HS-5 (cell line): ENCODE measurements around the gene GPAT3.
A peak's percentile ranks its signal among the peaks of the same experiment; 100 is the strongest.
"Not testable (repeated sequence)": the region's sequence is repeated elsewhere in the genome, so short reads cannot be mapped to it uniquely, and the experiment has no call there.

ENCODE experiments used
- DNase-seq: peaks from one replicate; pipeline ENCODE4 v3.0.0-alpha.2; 2012; ENCODE audit warnings: low read depth

GPAT3 gene

GRCh38 chr4:83604321-83604720, 68.4 kb downstream of the GPAT3 start:
- no peak for DNase-seq

- no peak for DNase-seq
Observed at GRCh38 chr4:83605210-83605609, 69.3 kb downstream of the GPAT3 start.

GRCh38 chr4:83605744-83606172, 69.8 kb downstream of the GPAT3 start:
- no peak for DNase-seq

GRCh38 chr4:83606460-83606859, 70.6 kb downstream of the GPAT3 start:
- DNase-seq: no peak

- DNase-seq: no peak
Observed at GRCh38 chr4:83606898-83607297, 71.0 kb downstream of the GPAT3 start.

GRCh38 chr4:83609365-83609764, 73.5 kb downstream of the GPAT3 start:
- DNase-seq: no peak

- DNase-seq: no peak
Observed at GRCh38 chr4:83610729-83611128, 74.8 kb downstream of the GPAT3 start.

GRCh38 chr4:83613023-83613422, 77.1 kb downstream of the GPAT3 start:
- no peak for DNase-seq

GRCh38 chr4:83613994-83614393, 78.1 kb downstream of the GPAT3 start:
- no peak for DNase-seq

- DNase-seq: no peak
Observed at GRCh38 chr4:83616252-83616651, 80.3 kb downstream of the GPAT3 start.

- no peak for DNase-seq
Observed at GRCh38 chr4:83617371-83618035, 81.6 kb downstream of the GPAT3 start.

- DNase-seq: peak; percentile 62
Observed at GRCh38 chr4:83618431-83618830, 82.5 kb downstream of the GPAT3 start.

GRCh38 chr4:83618991-83619645, 83.2 kb downstream of the GPAT3 start:
- no peak for DNase-seq

- not testable (repeated sequence) for DNase-seq
Observed at GRCh38 chr4:83622127-83622526, 86.2 kb downstream of the GPAT3 start.

- no peak for DNase-seq
Observed at GRCh38 chr4:83625821-83626220, 89.9 kb downstream of the GPAT3 start.

GRCh38 chr4:83626245-83626836, 90.4 kb downstream of the GPAT3 start:
- DNase-seq: no peak

GRCh38 chr4:83629945-83630721, 94.2 kb downstream of the GPAT3 start:
- no peak for DNase-seq

GRCh38 chr4:83631066-83631465, 95.2 kb downstream of the GPAT3 start:
- DNase-seq: no peak

- DNase-seq: no peak
Observed at GRCh38 chr4:83636930-83637329, 101.0 kb downstream of the GPAT3 start.

- peak; percentile 46 for DNase-seq
Observed at GRCh38 chr4:83639849-83640493, 104.1 kb downstream of the GPAT3 start.

GRCh38 chr4:83643036-83643435, 107.1 kb downstream of the GPAT3 start:
- DNase-seq: no peak
